DMS79 treated with DMSO at 0.1 percent for 48 hours (cell line): ENCODE data around the gene SLC6A8.

Experiments used
- DNase-seq: peaks from one replicate; lab custom pipeline; 2025; lab: John Stamatoyannopoulos, UW

The SLC6A8 gene

DNA sequence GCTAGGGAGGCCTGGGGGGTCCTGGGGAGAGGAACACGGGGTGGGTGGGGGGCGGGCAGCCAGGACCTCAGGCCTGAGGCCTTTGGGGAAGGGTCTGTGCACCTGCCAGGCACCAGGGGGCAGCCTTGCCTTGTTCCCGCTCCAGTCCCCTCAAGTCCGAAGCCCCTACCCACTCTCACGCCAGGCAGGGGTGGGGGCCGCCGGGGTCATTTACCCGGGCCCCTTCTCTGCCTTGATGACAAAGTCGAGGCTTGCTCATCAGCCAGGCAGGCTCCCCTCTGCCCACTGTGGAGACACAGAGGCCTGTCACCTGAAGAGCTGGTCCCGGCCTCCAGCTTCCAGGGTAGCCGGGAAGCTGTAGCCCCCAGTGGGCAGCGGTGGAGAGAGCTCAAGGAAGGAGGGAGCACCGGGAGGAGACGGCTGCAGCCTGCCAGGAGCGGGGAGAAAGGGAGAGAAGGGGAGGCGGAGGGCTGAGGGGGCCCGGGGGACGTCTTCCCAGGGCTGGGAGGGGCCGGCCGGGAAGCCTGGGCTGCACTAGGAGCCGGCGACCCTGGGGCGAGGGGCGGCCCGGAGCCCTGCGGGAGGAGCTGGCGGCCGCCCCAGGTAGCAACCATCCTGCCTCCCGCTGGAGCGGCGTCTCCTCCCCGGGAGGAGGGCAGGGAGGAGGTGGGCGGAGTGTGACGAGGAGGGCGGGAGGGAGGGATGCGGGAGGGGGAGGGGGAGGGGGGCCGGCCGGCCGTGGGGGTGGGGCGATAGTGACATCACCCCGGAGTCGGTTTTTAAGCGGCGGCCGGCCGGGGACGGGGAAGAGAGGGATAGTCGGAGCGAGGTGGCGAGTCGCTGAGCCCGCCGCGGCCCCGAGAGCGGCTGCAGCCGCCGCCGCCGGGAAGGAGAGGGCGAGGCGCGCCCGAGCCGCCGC lies at the start of gene SLC6A8:
Gene SLC6A8, plus strand, starts transcription at position 806 of the 919 bp plus-strand sequence. CDS start 649 bp downstream, outside the sequence.
- DNase-seq, result peak; percentile 28

- DNase-seq, result no peak
These were observed 49.7 kb upstream of the SLC6A8 start for GRCh38 chrX:153638041-153638371.

GRCh38 chrX:153638436-153639176 lies 49.1 kb upstream of the SLC6A8 start:
- no peak for DNase-seq

DNA sequence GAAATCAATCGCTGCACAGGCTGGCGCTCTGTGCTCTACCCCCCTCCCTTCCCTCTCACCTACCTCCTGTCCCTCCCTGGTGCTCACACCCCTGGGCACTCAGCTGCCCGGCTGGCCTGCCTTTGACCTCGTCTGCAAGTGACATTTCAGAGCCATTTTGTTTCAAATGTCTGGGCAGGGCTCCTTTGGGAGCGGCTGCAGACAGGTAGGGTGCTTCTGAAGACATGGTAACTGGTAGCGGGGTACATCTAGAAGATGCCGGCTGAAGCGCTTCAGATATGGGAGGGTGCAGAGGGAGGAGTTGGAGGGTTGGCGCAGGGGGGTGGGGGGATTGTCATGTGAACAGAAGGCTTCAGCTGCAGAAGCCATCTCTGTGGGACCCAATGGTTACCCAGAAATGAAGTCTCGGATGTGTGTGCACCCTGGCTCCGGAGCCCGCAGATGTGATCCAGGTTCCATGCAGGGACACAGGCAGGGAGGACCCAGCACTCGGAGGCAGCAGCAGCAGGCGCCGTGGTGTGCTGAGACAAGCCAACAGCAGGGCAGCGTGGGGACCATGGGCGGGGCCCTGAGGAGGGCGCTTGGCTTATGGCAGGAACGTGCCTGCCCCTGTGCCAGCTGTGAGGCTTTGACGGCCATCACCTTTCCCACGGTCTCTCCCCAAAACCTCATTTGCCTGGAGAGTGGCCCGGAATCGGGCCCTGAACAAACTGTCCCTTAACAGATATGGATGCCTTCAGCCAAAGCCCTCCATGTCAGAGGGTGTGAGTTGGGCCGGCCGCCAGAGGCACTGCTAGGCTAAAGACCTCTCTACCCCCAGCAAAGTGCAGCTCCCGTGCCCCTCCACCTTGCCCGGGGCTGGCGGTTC lies 48.3 kb upstream of the SLC6A8 start:
- no peak for DNase-seq

- no peak for DNase-seq
These were observed 47.6 kb upstream of the SLC6A8 start for GRCh38 chrX:153640045-153640686.

DNA sequence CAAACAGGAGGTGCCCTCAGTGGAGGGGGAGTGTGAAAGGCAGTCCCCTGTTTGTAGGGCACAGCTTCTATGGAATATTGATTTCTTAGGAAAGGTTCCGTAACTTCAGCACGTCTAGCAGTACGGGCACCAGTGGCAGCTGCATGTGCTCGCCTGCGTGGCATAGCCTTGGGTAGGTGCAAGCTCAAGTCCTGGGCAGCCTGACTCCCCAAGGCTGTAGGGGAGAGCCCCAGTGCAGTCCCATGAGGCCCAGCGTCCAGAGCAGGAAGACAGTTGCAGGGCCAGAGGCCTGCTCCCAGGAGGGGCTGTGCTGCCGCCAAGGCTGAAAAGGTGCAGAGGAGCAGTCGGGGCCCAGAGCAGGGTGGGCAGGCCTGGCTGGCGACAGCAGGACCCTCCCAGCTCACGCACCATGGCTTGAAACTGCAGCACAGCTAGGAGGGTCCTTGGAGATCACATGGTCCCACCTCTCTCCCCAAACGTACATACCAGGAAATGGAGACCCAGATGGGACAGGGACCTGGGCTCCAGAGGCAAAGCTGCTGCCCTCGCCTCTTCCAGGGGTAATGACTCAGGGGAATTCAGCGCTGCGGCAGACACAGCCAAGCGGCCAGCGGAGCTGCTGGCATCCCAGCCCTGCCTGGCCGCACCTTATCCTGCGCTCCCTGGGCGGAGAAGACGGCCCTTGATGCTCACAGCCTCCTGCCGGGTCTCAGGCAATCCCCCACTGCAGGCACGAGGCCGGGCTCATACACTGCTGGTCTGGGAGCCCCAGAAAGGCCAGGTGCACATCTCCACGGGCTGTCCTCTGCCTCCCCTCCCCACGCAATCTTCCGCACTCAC lies 46.8 kb upstream of the SLC6A8 start:
- DNase-seq, result no peak

GRCh38 chrX:153641627-153642026 lies 46.1 kb upstream of the SLC6A8 start:
- DNase-seq, result no peak

DNA sequence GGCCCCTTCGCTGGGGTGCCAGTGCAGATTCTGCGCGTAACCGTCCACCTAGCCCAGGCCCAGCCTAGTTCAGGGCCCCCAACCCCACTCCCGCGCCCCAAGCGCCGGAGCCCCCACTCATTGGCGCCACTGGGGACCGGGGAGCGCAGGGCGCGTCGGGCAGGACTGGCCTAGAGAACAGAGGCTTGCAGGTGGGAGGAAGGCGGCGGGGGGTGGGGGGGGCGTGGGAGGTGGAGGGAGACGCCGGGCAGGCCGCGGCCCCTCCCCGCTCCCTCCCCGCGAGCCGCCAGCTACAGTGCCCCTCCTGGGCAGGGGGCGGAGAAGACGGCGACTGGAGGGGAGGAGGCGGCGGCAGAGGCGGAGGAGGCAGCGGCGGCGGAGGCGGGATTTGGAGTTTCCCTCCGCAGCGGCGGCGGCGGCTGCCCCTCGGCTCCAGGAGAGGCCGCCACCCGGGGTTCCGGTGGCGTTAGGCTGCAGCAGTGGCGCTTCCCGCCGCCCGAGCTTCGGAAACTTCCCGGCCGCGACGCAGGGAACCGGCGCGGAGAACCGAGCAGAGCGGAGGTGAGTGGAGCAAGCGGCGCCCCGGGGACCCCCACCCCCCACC lies 45.6 kb upstream of the SLC6A8 start:
- DNase-seq, result no peak

DNA sequence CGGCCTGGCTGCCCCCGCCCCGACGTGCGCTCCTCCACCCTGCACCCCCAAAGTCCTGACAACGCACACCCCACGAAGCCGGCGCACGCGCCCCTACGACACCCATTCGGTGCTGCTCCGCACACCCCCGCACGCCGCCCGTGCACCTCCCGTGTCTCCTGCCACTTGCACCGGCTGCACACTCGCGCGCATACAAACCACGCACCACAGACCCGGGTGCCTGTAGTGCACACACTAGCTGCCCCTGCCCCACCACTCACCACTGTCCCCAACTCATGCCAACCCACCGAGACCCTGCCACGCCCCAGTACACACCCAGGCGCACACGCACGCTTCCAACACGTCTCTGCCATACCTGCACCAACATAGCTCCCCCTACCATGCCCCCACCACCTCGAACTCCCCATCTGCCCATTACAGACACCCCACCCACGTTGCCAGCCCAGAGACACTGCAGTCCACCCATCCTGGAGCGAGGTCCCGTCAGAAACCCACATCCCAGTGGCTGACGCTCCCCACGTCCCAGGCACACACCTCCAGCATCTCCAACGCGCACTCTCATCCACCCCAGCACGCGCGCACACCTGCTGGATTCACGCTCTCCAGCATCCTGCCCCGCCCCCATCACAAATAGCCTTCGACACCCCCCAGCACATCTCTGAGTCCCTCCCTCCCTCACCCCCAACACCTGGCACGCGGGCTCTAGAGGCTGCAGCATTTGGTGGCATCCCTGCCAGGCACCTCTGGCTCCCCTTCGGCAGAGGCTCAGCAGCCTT lies 44.9 kb upstream of the SLC6A8 start:
- DNase-seq, result no peak

GRCh38 chrX:153643431-153644351 lies 44.0 kb upstream of the SLC6A8 start:
- DNase-seq, result no peak

DNA sequence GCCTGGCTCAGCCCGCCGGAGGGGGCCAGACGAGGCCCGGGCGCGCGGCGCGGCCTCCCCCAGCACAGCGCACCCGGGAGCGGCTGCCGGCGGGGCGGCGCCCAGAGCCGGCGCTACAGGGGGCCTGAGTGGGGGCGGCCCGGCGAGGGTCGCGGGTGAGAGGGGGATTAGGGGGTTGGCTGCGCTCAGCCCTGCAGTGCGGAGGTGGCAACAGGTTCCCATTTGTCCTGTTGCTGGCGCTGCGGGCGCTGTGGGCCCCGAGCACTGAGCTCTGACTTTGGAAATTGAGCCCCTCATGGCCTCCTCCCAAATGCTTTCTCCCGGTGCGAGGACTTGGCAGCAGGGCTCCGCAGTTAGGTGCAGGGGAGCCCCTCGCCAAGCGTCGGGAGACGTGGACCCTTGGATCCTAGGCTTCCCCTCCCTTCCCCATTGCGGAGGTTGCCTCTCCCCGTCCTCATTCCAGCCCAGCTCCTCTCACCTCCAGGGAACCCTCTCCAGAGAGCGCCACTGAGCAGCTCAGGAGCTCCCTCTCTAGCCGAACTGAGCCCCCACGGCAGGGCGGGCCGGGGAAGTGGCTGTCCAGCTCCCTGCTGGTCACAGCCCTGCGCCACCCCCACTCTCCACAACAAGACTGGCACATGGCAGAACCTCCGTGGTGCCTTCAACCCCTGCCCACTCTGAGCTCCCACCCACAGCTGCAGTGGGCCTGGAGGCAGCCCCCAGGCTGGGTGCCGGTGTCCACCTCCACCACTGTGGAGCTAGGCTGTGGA lies 43.2 kb upstream of the SLC6A8 start:
- peak; percentile 16 for DNase-seq

- DNase-seq, result no peak
These were observed 42.6 kb upstream of the SLC6A8 start for GRCh38 chrX:153645151-153645550.

GRCh38 chrX:153645921-153646488 lies 41.7 kb upstream of the SLC6A8 start:
- DNase-seq, result no peak

DNA sequence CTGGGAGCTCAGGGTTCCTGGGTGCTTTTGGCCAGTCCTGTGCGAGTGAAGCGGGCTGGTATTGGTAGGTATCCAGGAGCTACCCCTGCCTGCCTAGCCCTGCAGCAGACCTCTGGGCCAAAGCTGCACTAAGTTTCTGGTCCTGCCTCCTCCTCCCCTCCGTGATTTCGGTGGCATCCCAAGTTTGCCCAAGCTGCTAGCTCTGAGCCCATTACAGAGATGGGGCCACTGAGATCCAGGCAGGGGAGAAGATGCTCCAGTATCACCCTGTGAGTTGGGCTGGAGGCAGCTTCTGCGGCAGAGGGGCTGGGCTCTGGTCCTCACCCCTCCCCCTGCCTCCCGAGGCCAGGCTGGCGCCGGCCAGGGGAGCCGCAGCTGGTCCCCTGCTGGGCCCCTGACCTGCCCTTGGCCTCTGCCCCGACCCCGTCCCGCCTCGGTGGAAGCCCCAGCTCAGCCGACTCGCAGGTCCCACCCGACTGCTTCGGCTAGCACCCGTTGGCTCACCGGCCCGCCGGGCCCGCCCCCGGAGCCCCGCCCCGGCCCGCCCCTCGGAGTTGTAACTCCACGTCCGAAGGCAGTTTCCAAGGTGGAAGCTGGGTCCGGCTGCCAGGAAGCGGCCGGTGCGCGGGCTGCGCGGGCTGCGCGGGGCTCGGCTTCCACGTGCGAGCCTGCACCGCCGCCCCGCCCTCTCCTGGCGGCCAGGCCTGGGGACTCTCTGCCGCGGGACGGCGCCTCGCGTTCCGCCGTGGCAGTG lies 40.9 kb upstream of the SLC6A8 start, which contains the start of gene DUSP9:
Gene DUSP9, plus strand, starts transcription at position 584 of the 754 bp plus-strand sequence. CDS start 751 bp downstream, outside the sequence.
- no peak for DNase-seq

- DNase-seq, result no peak
These were observed 40.0 kb upstream of the SLC6A8 start for GRCh38 chrX:153647461-153648357.
